NT2/D1 (cell line): Measurements from ENCODE around the gene ROR1.

Experiments
- SUZ12 ChIP-seq: IDR thresholded peaks from 2 replicates; pipeline ENCODE4 v1.6.1; 2011; ENCODE audit not compliant: insufficient read length, insufficient read depth; ENCODE audit errors: extremely low read depth
- YY1 ChIP-seq: IDR thresholded peaks from 2 replicates; pipeline ENCODE4 v1.6.1; 2011; ENCODE audit not compliant: insufficient read length, insufficient read depth
- ZNF274 ChIP-seq: IDR thresholded peaks from 2 replicates; pipeline ENCODE4 v1.6.1; 2011; ENCODE audit warnings: mild to moderate bottlenecking, low read depth, low read length

GRCh38 chr1:63779338-63780211 is 5.8 kb downstream of the ROR1 start:
- TF ChIP-seq ZNF274 (no peak), SUZ12 (no peak), YY1 (no peak)
